Head of caudate nucleus (tissue), 42 donors: ENCODE results near the gene ARHGEF4.

Source experiments
- DNase-seq, 42 donors: peaks; one replicate each; pipeline versions ENCODE4 v3.0.0 to v3.0.0-alpha.2; 2020 to 2021; ENCODE audit warnings: mixed read lengths in 7 of 42
- intact Hi-C: fragments of 100-400 bp; cut with DNase I; formaldehyde crosslinking; loops from one replicate; pipeline ENCODE4 v1.15.0; 2022

ARHGEF4 gene

GRCh38 chr2:130930740-130931659, 94.3 kb downstream of the ARHGEF4 start:
- intact Hi-C loops, result no loop called here
- no peak for DNase-seq

DNA sequence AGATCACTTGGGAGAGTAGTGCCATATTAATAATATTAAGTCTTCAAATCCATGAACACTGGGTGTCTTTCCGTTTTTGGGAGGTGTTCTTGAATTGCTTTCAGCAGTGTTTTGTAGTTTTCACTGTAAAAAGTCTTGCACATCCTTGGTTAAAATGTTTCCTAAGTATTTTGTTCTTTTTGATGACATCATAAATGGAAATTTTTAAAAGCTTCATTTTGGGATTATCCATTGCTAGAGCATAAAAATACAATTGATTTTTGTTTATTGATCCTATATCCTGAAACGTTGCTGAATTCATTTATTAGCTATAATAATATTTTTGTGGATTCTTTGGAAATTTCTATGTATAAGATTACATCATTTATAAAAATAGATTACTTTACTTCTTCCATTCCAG, 96.8 kb downstream of the ARHGEF4 start:
- intact Hi-C loops, result no loop called here
- DNase-seq, result no peak

DNA sequence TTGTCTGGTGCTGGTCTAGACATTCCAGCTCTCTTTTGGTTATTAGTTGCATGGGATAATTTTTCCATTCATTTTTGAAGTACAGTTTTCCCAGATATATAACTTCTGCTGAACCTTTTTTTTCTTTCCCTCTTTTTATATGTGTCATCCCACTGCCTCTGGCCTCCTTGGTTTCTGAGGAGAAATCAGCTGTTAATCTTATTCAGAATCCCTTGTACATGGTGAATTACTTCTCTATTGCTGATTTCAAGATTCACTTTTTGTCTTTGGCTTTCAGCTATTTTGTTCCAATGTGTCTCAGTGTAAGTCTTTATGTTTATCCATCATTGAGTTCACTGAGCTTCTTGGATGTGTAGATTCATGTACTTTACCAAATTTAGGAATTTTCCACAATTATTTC, 99.7 kb downstream of the ARHGEF4 start:
- intact Hi-C loops, result no loop called here
- DNase-seq, result no peak

- intact Hi-C loops, result no loop called here
- DNase-seq, result no peak
These were observed 111.3 kb downstream of the ARHGEF4 start for GRCh38 chr2:130947967-130948366.

DNA sequence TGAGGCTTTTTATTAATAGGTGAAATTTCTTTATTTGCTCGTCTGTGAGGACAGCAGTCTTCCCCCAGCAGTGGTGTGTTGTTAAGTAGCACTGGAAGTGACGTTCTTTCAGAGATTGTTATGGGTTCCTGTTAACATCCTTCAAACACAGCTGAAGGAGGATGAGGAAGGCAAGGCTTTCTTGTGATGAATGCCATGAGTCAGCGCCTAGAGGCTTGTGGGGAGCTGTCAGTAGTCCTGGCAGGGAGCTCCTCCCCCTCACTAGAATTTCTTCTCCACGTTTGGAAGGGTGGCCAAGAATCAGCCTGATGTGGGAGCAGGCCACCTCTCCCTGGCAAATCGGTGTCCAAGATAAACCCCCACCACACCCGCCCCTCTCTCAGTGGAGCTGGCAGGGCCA, 113.2 kb downstream of the ARHGEF4 start:
- intact Hi-C loops, result no loop called here
- peak in 2 of 42 donors; percentile 20 to 52 for DNase-seq

DNA sequence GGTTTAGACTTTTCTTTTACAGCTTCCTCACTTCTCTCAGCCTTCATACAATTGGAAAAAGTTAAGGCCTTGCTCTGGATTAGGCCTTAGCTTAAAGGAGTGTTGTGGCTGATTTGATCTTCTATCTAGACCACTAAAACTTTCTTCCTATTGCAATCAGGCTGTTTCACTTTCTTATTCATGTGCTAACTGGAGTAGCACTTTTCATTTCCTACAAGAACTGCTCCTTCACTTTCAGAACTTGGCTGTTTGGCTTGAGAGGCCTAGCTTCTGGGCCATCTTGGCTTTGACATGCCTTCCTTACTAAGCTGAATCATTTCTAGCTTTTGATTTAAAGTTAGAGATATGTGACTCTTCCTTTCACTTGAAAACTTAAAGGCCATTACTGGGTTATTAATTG, 114.3 kb downstream of the ARHGEF4 start:
- no peak for DNase-seq

DNA sequence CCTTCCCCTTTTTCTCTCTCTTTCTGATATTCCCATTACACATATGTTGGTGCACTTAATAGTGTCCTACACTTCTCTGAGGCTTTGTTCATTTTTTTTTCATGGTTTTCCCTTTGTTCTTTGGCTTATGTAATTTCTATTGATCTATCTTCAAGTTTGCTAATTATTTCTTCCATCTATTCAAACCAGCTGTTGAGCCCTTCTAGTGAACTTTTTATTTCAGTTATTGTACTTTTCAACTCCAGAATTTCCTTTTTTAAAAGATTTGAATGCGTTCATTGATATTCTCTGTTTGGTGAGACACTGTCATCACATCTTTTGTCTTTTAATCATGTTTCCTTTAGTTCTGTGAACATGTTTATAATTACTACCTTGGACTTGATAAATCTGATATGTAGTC, 118.2 kb downstream of the ARHGEF4 start:
- DNase-seq, result no peak
- intact Hi-C loops, result no loop called here

More for the DNA sequence above, 114.3 kb downstream of the ARHGEF4 start:
- intact Hi-C loops, result no loop called here

DNA sequence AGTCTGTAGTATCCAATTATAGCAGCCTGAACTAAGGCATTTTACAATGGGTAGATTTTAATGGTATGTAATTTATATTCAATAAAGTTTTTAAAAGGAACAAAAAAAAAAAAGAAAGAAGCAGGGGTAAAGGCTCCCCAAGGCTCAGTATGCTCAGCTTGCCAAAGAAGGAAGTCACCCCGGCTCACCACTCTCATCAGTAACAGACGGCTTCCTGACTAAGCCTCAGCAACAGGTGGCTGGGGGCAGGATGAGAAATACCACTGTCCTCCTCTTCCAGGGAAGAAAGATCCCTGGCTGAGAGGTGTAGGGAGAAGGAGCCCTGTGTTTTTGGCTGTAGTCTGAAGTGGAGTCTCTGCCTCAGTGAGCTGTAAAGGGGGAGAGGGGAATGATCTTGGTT, 121.2 kb downstream of the ARHGEF4 start:
- intact Hi-C loops, result no loop called here
- DNase-seq, result peak in 4 of 42 donors; percentile 23 to 64 (median 48)

GRCh38 chr2:130963196-130963848, 126.6 kb downstream of the ARHGEF4 start:
- peak in 15 of 42 donors; percentile 12 to 56 (median 39) for DNase-seq
- intact Hi-C loops, result no loop called here

GRCh38 chr2:130963849-130964793, 127.4 kb downstream of the ARHGEF4 start:
- intact Hi-C loops, result no loop called here
- DNase-seq, result peak in 37 of 42 donors; percentile 19 to 78 (median 56)

- peak in 11 of 42 donors; percentile 23 to 73 (median 42) for DNase-seq
- intact Hi-C loops, result no loop called here
These were observed 128.2 kb downstream of the ARHGEF4 start for GRCh38 chr2:130964931-130965330.

- intact Hi-C loops, result no loop called here
- DNase-seq, result peak in 4 of 42 donors; percentile 13 to 51 (median 28)
These were observed 129.5 kb downstream of the ARHGEF4 start for GRCh38 chr2:130966149-130966774.

DNA sequence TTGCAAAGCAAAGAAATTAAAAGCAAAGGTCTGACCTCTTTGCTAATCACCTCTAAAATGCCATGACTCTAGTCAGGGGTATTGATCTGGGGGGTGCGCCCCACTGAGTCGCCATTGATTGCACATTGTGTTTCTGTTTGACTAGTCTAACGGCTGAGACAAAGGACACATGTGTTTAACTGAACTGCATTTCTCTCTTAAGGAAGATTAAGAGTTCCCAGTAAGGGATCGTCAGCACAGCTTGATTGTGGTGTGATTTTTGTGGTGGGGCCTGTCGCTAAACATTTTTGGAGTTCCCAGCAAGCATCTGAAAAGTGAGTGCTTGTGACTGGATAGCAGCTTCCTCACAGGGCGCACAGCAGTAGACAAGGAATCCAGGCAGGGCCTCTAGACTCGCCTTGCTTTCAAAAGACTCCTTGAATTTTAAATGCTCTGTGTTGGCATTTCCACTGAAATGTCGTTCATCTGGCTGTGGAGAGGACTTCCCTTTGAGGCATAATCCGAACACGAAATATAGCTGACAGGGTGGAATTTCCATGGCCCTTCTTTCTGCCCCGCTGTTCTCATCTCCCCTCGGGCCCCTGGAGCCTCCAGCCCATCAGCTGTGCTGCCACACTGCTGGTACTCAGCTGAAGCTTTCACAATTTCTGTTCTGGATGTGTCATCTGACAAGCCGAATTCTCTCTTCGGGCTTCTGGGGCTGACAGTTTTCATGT, 130.2 kb downstream of the ARHGEF4 start:
- intact Hi-C loops, result no loop called here
- peak in 1 of 42 donors; percentile 60 for DNase-seq

DNA sequence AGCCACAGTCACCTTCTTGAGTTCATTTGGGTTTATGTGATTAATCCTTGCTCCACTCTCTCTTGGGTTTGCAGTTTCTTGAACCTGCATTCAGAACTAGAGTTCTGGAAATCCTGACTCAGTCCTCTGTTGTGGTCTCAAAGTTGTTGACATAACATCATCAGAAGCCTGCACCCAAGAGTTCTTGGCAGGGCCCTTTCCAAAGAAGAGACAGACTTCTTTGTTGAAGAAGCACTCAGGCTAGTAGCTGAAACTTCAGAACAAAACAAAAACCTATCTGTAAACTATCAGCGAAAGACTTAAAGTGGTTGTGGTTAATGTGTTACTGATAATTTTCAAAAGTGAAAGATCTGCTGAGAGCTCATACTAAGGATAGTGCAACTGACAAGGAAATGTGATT, 135.7 kb downstream of the ARHGEF4 start:
- peak in 1 of 42 donors; percentile 61 for DNase-seq
- intact Hi-C loops, result no loop called here

- intact Hi-C loops, result no loop called here
- no peak for DNase-seq
These were observed 139.0 kb downstream of the ARHGEF4 start for GRCh38 chr2:130975729-130976128.

DNA sequence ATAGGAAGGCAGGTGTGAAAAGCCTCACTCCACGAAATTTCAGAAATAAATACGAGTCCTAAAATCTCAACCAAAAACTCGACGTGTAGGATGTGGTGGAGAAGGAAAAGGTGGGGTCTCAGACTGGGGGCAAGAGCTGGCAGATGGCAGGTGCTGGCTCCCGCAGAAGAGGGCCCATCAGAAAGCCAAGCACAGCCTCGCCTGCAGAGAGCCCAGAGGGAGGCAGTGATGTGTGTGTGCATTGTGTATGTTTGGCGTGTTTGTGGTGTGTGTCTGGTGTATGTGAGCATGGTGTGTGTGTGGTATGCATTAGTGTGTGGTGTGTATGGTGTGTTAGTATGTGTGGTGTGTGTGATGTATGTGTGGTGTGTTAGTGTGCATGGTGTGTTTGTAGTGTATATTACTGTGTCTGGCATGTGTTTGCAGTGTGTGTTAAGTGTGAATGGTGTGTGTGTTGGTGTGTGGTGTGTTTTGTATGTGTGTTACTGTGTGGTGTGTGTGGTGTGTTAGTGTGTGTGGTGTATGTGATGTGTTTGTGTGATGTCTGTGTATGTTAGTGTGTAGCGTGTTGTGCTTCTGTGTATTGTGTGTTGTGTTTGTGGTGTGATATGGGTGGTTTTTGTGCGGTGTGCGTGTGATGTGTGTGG, 140.0 kb downstream of the ARHGEF4 start:
- intact Hi-C loops, result no loop called here
- no peak for DNase-seq

- no peak for DNase-seq
- intact Hi-C loops, result no loop called here
These were observed 140.8 kb downstream of the ARHGEF4 start for GRCh38 chr2:130977461-130978050.
